GM23338 (cell line): Measurements from ENCODE around the gene CASR.

Source experiments
- CTCF ChIP-seq, 2 experiments: fragments of 200-600 bp in 1 of 2; sonication (generic) in 1 of 2; conservative IDR thresholded peaks; 2 replicates each; pipeline versions ENCODE4 v1.5.1 to v1.6.1; 2016 to 2017; ENCODE audit warnings: antibody characterized with exemption in 2 of 2, low read depth in 2 of 2, mild to moderate bottlenecking in 2 of 2, moderate library complexity in 1 of 2
- JUNB ChIP-seq: IDR thresholded peaks from one replicate; pipeline ENCODE4 v1.6.1; 2016; ENCODE audit warnings: antibody characterized with exemption; ENCODE audit not compliant: unreplicated experiment
- POLR2AphosphoS5 ChIP-seq: IDR thresholded peaks from 2 replicates; pipeline ENCODE4 v1.6.1; 2016; ENCODE audit warnings: antibody characterized with exemption, low read depth

- TF ChIP-seq JUNB (no peak), CTCF (conservative IDR thresholded peaks at IDR 0.05; ENCODE audit: low read depth in 2 of 2) (no peak), POLR2AphosphoS5 (no peak)
Measured at GRCh38 chr3:122184591-122184929, 1.1 kb downstream of the CASR start.
